Endothelial cell of umbilical vein (primary cell): Measurements from ENCODE around the gene CACNA2D2. TPM values are rescaled to one million over a fixed set of nuclear protein-coding genes. Genes with fewer than 3 reads are reported as not detected.

Experiments used
- BruUV-seq: library from RNA; stranded (reverse); fragments of 400-500 nt; replicated peaks from 2 replicates; lab custom pipeline; 2021; lab: Mats Ljungman, UMichigan
- CTCF ChIA-PET: fragments of 300-600, 350-600 bp; sonication (Branson Sonifier 250); formaldehyde crosslinking; loops from one replicate; lab custom pipeline; 2021; ENCODE audit warnings: antibody characterized with exemption, inconsistent platforms; lab: Charles Lee
- POLR2A ChIA-PET: fragments of 300-600, 350-600 bp; sonication (Branson Sonifier 250); formaldehyde crosslinking; loops from one replicate; lab custom pipeline; 2021; ENCODE audit warnings: antibody characterized with exemption, inconsistent platforms; lab: Charles Lee
- DNase-seq: peaks from one replicate; pipeline ENCODE4 v3.0.0-alpha.2; 2011; ENCODE audit warnings: low read depth, low spot score
- FAIRE-seq: peaks from 2 replicates; lab custom pipeline; 2011; peaks lifted over from hg19 to GRCh38; lab: Jason Lieb, UNC
- H2AFZ ChIP-seq: 2 replicates; pipeline ENCODE4 v1.6.0; 2012; ENCODE audit warnings: low read depth, low read length, control low read depth, inconsistent platforms
- H3K27ac ChIP-seq: 2 replicates; pipeline ENCODE4 v1.5.1; 2011; ENCODE audit warnings: low read depth, mild to moderate bottlenecking, control low read depth, low read length, moderate library complexity; ENCODE audit not compliant: insufficient read depth
- H3K27me3 ChIP-seq, 2 experiments: 2 replicates each; pipeline versions ENCODE4 v1.6.0 to v1.6.1; 2011; ENCODE audit warnings: low read length in 2 of 2, mixed read lengths in 1 of 2; ENCODE audit not compliant: control insufficient read depth in 2 of 2, insufficient read depth in 2 of 2
- H3K36me3 ChIP-seq, 2 experiments: 2 replicates in 1 of 2; 3 replicates in 1 of 2; pipeline ENCODE4 v1.5.1; 2011; ENCODE audit warnings: low read length in 2 of 2, mild to moderate bottlenecking in 1 of 2, moderate library complexity in 1 of 2; ENCODE audit not compliant: control insufficient read depth in 2 of 2, insufficient read depth in 2 of 2; ENCODE audit errors: extremely low read depth in 1 of 2
- H3K4me1 ChIP-seq: 3 replicates; pipeline ENCODE4 v1.5.1; 2011; ENCODE audit warnings: mild to moderate bottlenecking, low read length; ENCODE audit not compliant: control insufficient read depth, insufficient read depth; ENCODE audit errors: extremely low read depth
- H3K4me2 ChIP-seq: 2 replicates; pipeline ENCODE4 v1.6.1; 2011; ENCODE audit warnings: low read length, control low read depth, mixed read lengths; ENCODE audit not compliant: insufficient read depth
- H3K4me3 ChIP-seq, 3 experiments: fragments of 200-600 bp in 1 of 3; sonication (generic), shearing (Covaris generic) in 1 of 3; replicated peaks in 1 of 3; 2 replicates each; pipeline ENCODE4 v1.5.1; 2011 to 2016; ENCODE audit warnings: control low read depth in 3 of 3, low read length in 3 of 3, mild to moderate bottlenecking in 2 of 3, inconsistent platforms in 1 of 3, low read depth in 1 of 3, moderate library complexity in 1 of 3; ENCODE audit not compliant: insufficient read depth in 1 of 3
- H3K79me2 ChIP-seq: 2 replicates; pipeline ENCODE4 v1.6.0; 2012; ENCODE audit warnings: low read length, inconsistent platforms; ENCODE audit not compliant: control insufficient read depth, insufficient read depth
- H3K9ac ChIP-seq: replicated peaks from 2 replicates; pipeline ENCODE3; 2011; ENCODE audit warnings: low read length, control low read depth; ENCODE audit not compliant: insufficient read depth; ENCODE audit errors: extremely low read depth
- H3K9me1 ChIP-seq: replicated peaks from 3 replicates; pipeline ENCODE4 v1.6.0; 2011; ENCODE audit warnings: mild to moderate bottlenecking, low read length; ENCODE audit not compliant: control insufficient read depth, insufficient read depth; ENCODE audit errors: extremely low read depth
- H3K9me3 ChIP-seq: replicated peaks from 2 replicates; pipeline ENCODE4 v1.5.1; 2012; ENCODE audit warnings: low read length, inconsistent platforms; ENCODE audit not compliant: control insufficient read depth, insufficient read depth
- H4K20me1 ChIP-seq: replicated peaks from 2 replicates; pipeline ENCODE3; 2011; ENCODE audit warnings: mild to moderate bottlenecking, low read length; ENCODE audit not compliant: control insufficient read depth, insufficient read depth; ENCODE audit errors: extremely low read depth
- CTCF ChIP-seq, 2 donors: IDR thresholded peaks; 1 replicate in 1 of 2; 2 replicates in 1 of 2; pipeline ENCODE4 v1.5.1; 2011; ENCODE audit warnings: low read length in 2 of 2, mild to moderate bottlenecking in 2 of 2, moderate library complexity in 2 of 2, control low read depth in 1 of 2, inconsistent platforms in 1 of 2, low read depth in 1 of 2; ENCODE audit not compliant: insufficient read depth in 1 of 2; ENCODE audit errors: extremely low read depth in 1 of 2
- FOS ChIP-seq: IDR thresholded peaks from 2 replicates; pipeline ENCODE4 v1.6.1; 2011; ENCODE audit warnings: mild to moderate bottlenecking, low read length, moderate library complexity, borderline replicate concordance; ENCODE audit not compliant: insufficient read depth
- GATA2 ChIP-seq: IDR thresholded peaks from 2 replicates; pipeline ENCODE4 v1.7.0; 2011; ENCODE audit warnings: low read depth, mild to moderate bottlenecking, moderate library complexity, mixed read lengths, low read length; ENCODE audit not compliant: insufficient read length, insufficient read depth
- MYC ChIP-seq: IDR thresholded peaks from one replicate; pipeline ENCODE4 v1.6.1; 2011; ENCODE audit warnings: mild to moderate bottlenecking, low read depth, low read length
- POLR2A ChIP-seq: IDR thresholded peaks from 2 replicates; pipeline ENCODE4 v1.6.1; 2012; ENCODE audit warnings: low read depth, mild to moderate bottlenecking, control low read depth, low read length
- POLR2AphosphoS5 ChIP-seq: IDR thresholded peaks from 2 replicates; pipeline ENCODE4 v1.6.1; 2012; ENCODE audit warnings: low read depth, mild to moderate bottlenecking, control low read depth, low read length, moderate library complexity; ENCODE audit not compliant: insufficient read depth
- dilution Hi-C: fragments of 300-500 bp; cut with MboI; formaldehyde crosslinking; loops from one replicate; pipeline ENCODE4 v1.15.0; 2019; ENCODE audit warnings: low sequenced_read_pairs; ENCODE audit not compliant: extremely low pct_ligation_motif_present
- intact Hi-C: fragments of 100-400 bp; cut with micrococcal nuclease; formaldehyde crosslinking; loops from one replicate; pipeline ENCODE4 v1.10.0; 2022
- polyA plus RNA-seq, 4 experiments: library from polyadenylated mRNA; depleted of rRNA in 3 of 4; stranded (reverse) in 3 of 4; unstranded in 1 of 4; fragments of >200 nt; gene quantifications; 2 replicates each; pipeline versions ENCODE4 v1.2.1 to v1.2.3, GENCODE V29; 2011 to 2012; ENCODE audit warnings: missing spikeins in 1 of 4
- total RNA-seq: library from RNA; stranded (reverse); gene quantifications from 2 replicates; pipeline ENCODE4 v1.2.3, GENCODE V29; 2021

Gene CACNA2D2
- total and polyA plus RNA-seq, 2 donors (not counting 3 experiments of a cell fraction or from before 2014, with no cell fraction given): 0.15 TPM; not detected in 1

DNA sequence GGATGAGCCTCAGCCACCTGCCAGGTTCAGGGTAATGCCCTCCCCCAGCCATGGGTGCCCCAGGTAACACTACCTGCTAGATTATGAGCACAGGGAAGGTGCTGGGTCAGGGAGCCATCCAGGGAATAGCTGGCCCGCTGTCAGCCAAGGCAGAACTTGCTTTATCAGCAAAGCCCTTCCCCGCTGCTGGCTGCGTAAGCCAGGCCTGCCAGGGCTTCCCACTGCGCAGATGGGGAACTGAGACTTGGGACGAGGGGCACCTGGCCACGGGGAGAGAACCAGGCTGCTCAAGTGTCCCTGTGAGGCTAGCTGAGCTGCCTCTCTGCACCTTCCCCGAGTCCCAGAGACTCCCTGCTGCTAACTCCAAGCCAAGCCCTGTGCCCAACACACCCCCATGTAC lies 45.4 kb downstream of the CACNA2D2 start:
- H3K9me1 ChIP-seq: no peaks in the 10 kb centered on the region
- H3K4me3 ChIP-seq: no peak overlapping the region
- H3K27ac ChIP-seq: no peak overlapping the region
- no peak overlapping the region for H3K9ac ChIP-seq
- H2AFZ ChIP-seq: no peak overlapping the region
- no peaks in the 10 kb centered on the region for H4K20me1 ChIP-seq
- POLR2A ChIA-PET: no interaction called here
- FAIRE-seq (no peak), DNase-seq (no peak)
- H3K36me3 ChIP-seq: no peaks in the 10 kb centered on the region
- TF ChIP-seq POLR2AphosphoS5: no peak
- no peak for TF ChIP-seq MYC
- TF ChIP-seq POLR2A: no peak
- TF ChIP-seq CTCF (IDR thresholded peaks at IDR 0.05; ENCODE audit: extremely low read depth in 1 of 2, insufficient read depth in 1 of 2, low read depth in 1 of 2, low read length in 2 of 2): no peak
- CTCF ChIA-PET: interaction anchor here (0.6 to 1.6 kb wide), 3 partner anchors 21 to 881 kb away, joined by 3 to 5 read pairs (median 4); no protein-coding TSS in a partner anchor
- H3K27me3 ChIP-seq: no peaks in the 10 kb centered on the region
- H3K4me2 ChIP-seq: no peak overlapping the region
- H3K79me2 ChIP-seq: no peaks in the 10 kb centered on the region
- no peaks in the 10 kb centered on the region for H3K4me1 ChIP-seq
- H3K9me3 ChIP-seq: no peaks in the 10 kb centered on the region
- BruUV-seq: no TSS peak
- dilution Hi-C loops: no loop called here
- intact Hi-C loops: no loop called here

- H3K4me1 ChIP-seq: no peaks in the 10 kb centered on the region
- TF ChIP-seq GATA2 (no peak), FOS (no peak), POLR2AphosphoS5 (no peak), CTCF (IDR thresholded peaks at IDR 0.05; ENCODE audit: extremely low read depth in 1 of 2, insufficient read depth in 1 of 2, low read depth in 1 of 2, low read length in 2 of 2) (no peak)
- CTCF ChIA-PET: interaction anchor here (2.0 kb wide), 1 partner anchor 87 kb away, joined by 8 read pairs; no protein-coding TSS in a partner anchor
Observed at GRCh38 chr3:50455161-50456018, 48.0 kb downstream of the CACNA2D2 start.

More at GRCh38 chr3:50455161-50456018, 48.0 kb downstream of the CACNA2D2 start:
- H3K27ac ChIP-seq: no peak overlapping the region
- H3K4me3 ChIP-seq: no peak overlapping the region
- H3K9me1 ChIP-seq: no peaks in the 10 kb centered on the region
- H4K20me1 ChIP-seq: no peaks in the 10 kb centered on the region
- no peak for FAIRE-seq
- no TSS peak for BruUV-seq
- H3K79me2 ChIP-seq: no peaks in the 10 kb centered on the region
- H3K4me2 ChIP-seq: no peak overlapping the region
- DNase-seq: no peak
- H3K9ac ChIP-seq: no peak overlapping the region
- POLR2A ChIA-PET: no interaction called here
- H3K36me3 ChIP-seq: no peaks in the 10 kb centered on the region
- no peaks in the 10 kb centered on the region for H3K27me3 ChIP-seq
- H3K9me3 ChIP-seq: no peaks in the 10 kb centered on the region
- no peak overlapping the region for H2AFZ ChIP-seq
- intact Hi-C loops: no loop called here
- dilution Hi-C loops: no loop called here
